Endothelial cell of umbilical vein (primary cell): ENCODE results near the gene YIPF1. TPM values are rescaled to one million over a fixed set of nuclear protein-coding genes. Genes with fewer than 3 reads are reported as not detected.

Experiments used
- BruUV-seq: library from RNA; stranded (reverse); fragments of 400-500 nt; replicated peaks from 2 replicates; lab custom pipeline; 2021; lab: Mats Ljungman, UMichigan
- CTCF ChIA-PET: fragments of 300-600, 350-600 bp; sonication (Branson Sonifier 250); formaldehyde crosslinking; loops from one replicate; lab custom pipeline; 2021; ENCODE audit warnings: antibody characterized with exemption, inconsistent platforms; lab: Charles Lee
- POLR2A ChIA-PET: fragments of 300-600, 350-600 bp; sonication (Branson Sonifier 250); formaldehyde crosslinking; loops from one replicate; lab custom pipeline; 2021; ENCODE audit warnings: antibody characterized with exemption, inconsistent platforms; lab: Charles Lee
- DNase-seq: peaks from one replicate; pipeline ENCODE4 v3.0.0-alpha.2; 2011; ENCODE audit warnings: low read depth, low spot score
- FAIRE-seq: peaks from 2 replicates; lab custom pipeline; 2011; peaks lifted over from hg19 to GRCh38; lab: Jason Lieb, UNC
- H2AFZ ChIP-seq: 2 replicates; pipeline ENCODE4 v1.6.0; 2012; ENCODE audit warnings: low read depth, low read length, control low read depth, inconsistent platforms
- H3K27ac ChIP-seq: 2 replicates; pipeline ENCODE4 v1.5.1; 2011; ENCODE audit warnings: low read depth, mild to moderate bottlenecking, control low read depth, low read length, moderate library complexity; ENCODE audit not compliant: insufficient read depth
- H3K27me3 ChIP-seq, 2 experiments: 2 replicates each; pipeline versions ENCODE4 v1.6.0 to v1.6.1; 2011; ENCODE audit warnings: low read length in 2 of 2, mixed read lengths in 1 of 2; ENCODE audit not compliant: control insufficient read depth in 2 of 2, insufficient read depth in 2 of 2
- H3K36me3 ChIP-seq, 2 experiments: 2 replicates in 1 of 2; 3 replicates in 1 of 2; pipeline ENCODE4 v1.5.1; 2011; ENCODE audit warnings: low read length in 2 of 2, mild to moderate bottlenecking in 1 of 2, moderate library complexity in 1 of 2; ENCODE audit not compliant: control insufficient read depth in 2 of 2, insufficient read depth in 2 of 2; ENCODE audit errors: extremely low read depth in 1 of 2
- H3K4me1 ChIP-seq: 3 replicates; pipeline ENCODE4 v1.5.1; 2011; ENCODE audit warnings: mild to moderate bottlenecking, low read length; ENCODE audit not compliant: control insufficient read depth, insufficient read depth; ENCODE audit errors: extremely low read depth
- H3K4me2 ChIP-seq: 2 replicates; pipeline ENCODE4 v1.6.1; 2011; ENCODE audit warnings: low read length, control low read depth, mixed read lengths; ENCODE audit not compliant: insufficient read depth
- H3K4me3 ChIP-seq, 3 experiments: fragments of 200-600 bp in 1 of 3; sonication (generic), shearing (Covaris generic) in 1 of 3; replicated peaks in 1 of 3; 2 replicates each; pipeline ENCODE4 v1.5.1; 2011 to 2016; ENCODE audit warnings: control low read depth in 3 of 3, low read length in 3 of 3, mild to moderate bottlenecking in 2 of 3, inconsistent platforms in 1 of 3, low read depth in 1 of 3, moderate library complexity in 1 of 3; ENCODE audit not compliant: insufficient read depth in 1 of 3
- H3K79me2 ChIP-seq: 2 replicates; pipeline ENCODE4 v1.6.0; 2012; ENCODE audit warnings: low read length, inconsistent platforms; ENCODE audit not compliant: control insufficient read depth, insufficient read depth
- H3K9ac ChIP-seq: replicated peaks from 2 replicates; pipeline ENCODE3; 2011; ENCODE audit warnings: low read length, control low read depth; ENCODE audit not compliant: insufficient read depth; ENCODE audit errors: extremely low read depth
- H3K9me1 ChIP-seq: replicated peaks from 3 replicates; pipeline ENCODE4 v1.6.0; 2011; ENCODE audit warnings: mild to moderate bottlenecking, low read length; ENCODE audit not compliant: control insufficient read depth, insufficient read depth; ENCODE audit errors: extremely low read depth
- H3K9me3 ChIP-seq: replicated peaks from 2 replicates; pipeline ENCODE4 v1.5.1; 2012; ENCODE audit warnings: low read length, inconsistent platforms; ENCODE audit not compliant: control insufficient read depth, insufficient read depth
- H4K20me1 ChIP-seq: replicated peaks from 2 replicates; pipeline ENCODE3; 2011; ENCODE audit warnings: mild to moderate bottlenecking, low read length; ENCODE audit not compliant: control insufficient read depth, insufficient read depth; ENCODE audit errors: extremely low read depth
- EZH2 ChIP-seq: IDR thresholded peaks from 2 replicates; pipeline ENCODE4 v1.6.1; 2012; ENCODE audit warnings: borderline replicate concordance, low read depth, mild to moderate bottlenecking, moderate library complexity, low read length, inconsistent platforms; ENCODE audit not compliant: severe bottlenecking
- FOS ChIP-seq: IDR thresholded peaks from 2 replicates; pipeline ENCODE4 v1.6.1; 2011; ENCODE audit warnings: mild to moderate bottlenecking, low read length, moderate library complexity, borderline replicate concordance; ENCODE audit not compliant: insufficient read depth
- GATA2 ChIP-seq: IDR thresholded peaks from 2 replicates; pipeline ENCODE4 v1.7.0; 2011; ENCODE audit warnings: low read depth, mild to moderate bottlenecking, moderate library complexity, mixed read lengths, low read length; ENCODE audit not compliant: insufficient read length, insufficient read depth
- JUN ChIP-seq: IDR thresholded peaks from 2 replicates; pipeline ENCODE4 v1.6.1; 2011; ENCODE audit warnings: borderline replicate concordance, low read depth; ENCODE audit not compliant: insufficient read length, insufficient read depth
- MYC ChIP-seq: IDR thresholded peaks from one replicate; pipeline ENCODE4 v1.6.1; 2011; ENCODE audit warnings: mild to moderate bottlenecking, low read depth, low read length
- POLR2A ChIP-seq: IDR thresholded peaks from 2 replicates; pipeline ENCODE4 v1.6.1; 2012; ENCODE audit warnings: low read depth, mild to moderate bottlenecking, control low read depth, low read length
- POLR2AphosphoS5 ChIP-seq: IDR thresholded peaks from 2 replicates; pipeline ENCODE4 v1.6.1; 2012; ENCODE audit warnings: low read depth, mild to moderate bottlenecking, control low read depth, low read length, moderate library complexity; ENCODE audit not compliant: insufficient read depth
- dilution Hi-C: fragments of 300-500 bp; cut with MboI; formaldehyde crosslinking; loops from one replicate; pipeline ENCODE4 v1.15.0; 2019; ENCODE audit warnings: low sequenced_read_pairs; ENCODE audit not compliant: extremely low pct_ligation_motif_present
- intact Hi-C: fragments of 100-400 bp; cut with micrococcal nuclease; formaldehyde crosslinking; loops from one replicate; pipeline ENCODE4 v1.10.0; 2022
- polyA plus RNA-seq, 4 experiments: library from polyadenylated mRNA; depleted of rRNA in 3 of 4; stranded (reverse) in 3 of 4; unstranded in 1 of 4; fragments of >200 nt; gene quantifications; 2 replicates each; pipeline versions ENCODE4 v1.2.1 to v1.2.3, GENCODE V29; 2011 to 2012; ENCODE audit warnings: missing spikeins in 1 of 4
- total RNA-seq: library from RNA; stranded (reverse); gene quantifications from 2 replicates; pipeline ENCODE4 v1.2.3, GENCODE V29; 2021
- TF ChIP-seq, protein P1 (sequence below): IDR thresholded peaks from 2 replicates; pipeline ENCODE4 v1.6.1; 2011; ENCODE audit not compliant: insufficient read depth, insufficient read length
- TF ChIP-seq, protein P2 (sequence below), 2 donors: IDR thresholded peaks; 1 replicate in 1 of 2; 2 replicates in 1 of 2; pipeline ENCODE4 v1.5.1; 2011; ENCODE audit warnings: low read length in 2 of 2, mild to moderate bottlenecking in 2 of 2, moderate library complexity in 2 of 2, control low read depth in 1 of 2, inconsistent platforms in 1 of 2, low read depth in 1 of 2; ENCODE audit not compliant: insufficient read depth in 1 of 2; ENCODE audit errors: extremely low read depth in 1 of 2

YIPF1 gene
- total and polyA plus RNA-seq, 2 donors (not counting 3 experiments of a cell fraction or from before 2014, with no cell fraction given): 14.8 to 26.2 TPM

- dilution Hi-C loops: no loop called here
Observed at GRCh38 chr1:53894644-53895043, 5.0 kb upstream of the YIPF1 start.

More at GRCh38 chr1:53894644-53895043, 5.0 kb upstream of the YIPF1 start:
- H3K4me2 ChIP-seq: no peak overlapping the region
- DNase-seq: no peak
- H3K4me1 ChIP-seq: peaks cover 3% of the 10 kb centered on the region
- no peaks in the 10 kb centered on the region for H4K20me1 ChIP-seq
- TF ChIP-seq POLR2A (no peak), POLR2AphosphoS5 (no peak), MYC (no peak), EZH2 (no peak), FOS (no peak), JUN (no peak), GATA2 (no peak)
- TF ChIP-seq, protein P1, sequence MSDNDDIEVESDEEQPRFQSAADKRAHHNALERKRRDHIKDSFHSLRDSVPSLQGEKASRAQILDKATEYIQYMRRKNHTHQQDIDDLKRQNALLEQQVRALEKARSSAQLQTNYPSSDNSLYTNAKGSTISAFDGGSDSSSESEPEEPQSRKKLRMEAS: no peak
- TF ChIP-seq, protein P2, sequence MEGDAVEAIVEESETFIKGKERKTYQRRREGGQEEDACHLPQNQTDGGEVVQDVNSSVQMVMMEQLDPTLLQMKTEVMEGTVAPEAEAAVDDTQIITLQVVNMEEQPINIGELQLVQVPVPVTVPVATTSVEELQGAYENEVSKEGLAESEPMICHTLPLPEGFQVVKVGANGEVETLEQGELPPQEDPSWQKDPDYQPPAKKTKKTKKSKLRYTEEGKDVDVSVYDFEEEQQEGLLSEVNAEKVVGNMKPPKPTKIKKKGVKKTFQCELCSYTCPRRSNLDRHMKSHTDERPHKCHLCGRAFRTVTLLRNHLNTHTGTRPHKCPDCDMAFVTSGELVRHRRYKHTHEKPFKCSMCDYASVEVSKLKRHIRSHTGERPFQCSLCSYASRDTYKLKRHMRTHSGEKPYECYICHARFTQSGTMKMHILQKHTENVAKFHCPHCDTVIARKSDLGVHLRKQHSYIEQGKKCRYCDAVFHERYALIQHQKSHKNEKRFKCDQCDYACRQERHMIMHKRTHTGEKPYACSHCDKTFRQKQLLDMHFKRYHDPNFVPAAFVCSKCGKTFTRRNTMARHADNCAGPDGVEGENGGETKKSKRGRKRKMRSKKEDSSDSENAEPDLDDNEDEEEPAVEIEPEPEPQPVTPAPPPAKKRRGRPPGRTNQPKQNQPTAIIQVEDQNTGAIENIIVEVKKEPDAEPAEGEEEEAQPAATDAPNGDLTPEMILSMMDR (IDR thresholded peaks at IDR 0.05; ENCODE audit: extremely low read depth in 1 of 2, insufficient read depth in 1 of 2, low read depth in 1 of 2, low read length in 2 of 2): no peak
- no peak for FAIRE-seq
- no peaks in the 10 kb centered on the region for H3K9me1 ChIP-seq
- POLR2A ChIA-PET: no interaction called here
- no peaks in the 10 kb centered on the region for H3K36me3 ChIP-seq
- H3K9ac ChIP-seq: no peak overlapping the region
- H3K27ac ChIP-seq: no peak overlapping the region
- CTCF ChIA-PET: interaction anchor here (1.4 to 1.6 kb wide), 2 partner anchors 16 to 65 kb away, joined by 3 read pairs; no protein-coding TSS in a partner anchor
- no TSS peak for BruUV-seq
- H3K79me2 ChIP-seq: no peaks in the 10 kb centered on the region
- no peaks in the 10 kb centered on the region for H3K27me3 ChIP-seq
- no peaks in the 10 kb centered on the region for H3K9me3 ChIP-seq
- intact Hi-C loops: no loop called here
- no peak overlapping the region for H2AFZ ChIP-seq
- no peak overlapping the region for H3K4me3 ChIP-seq
